PC-3 (cell line): ENCODE measurements around the gene RBM34. TPM values are rescaled to one million over a fixed set of nuclear protein-coding genes. Genes with fewer than 3 reads are reported as not detected.

ENCODE experiments used
- ATAC-seq: fragments of 200-7000 bp; cut with Tn5 transposase; 2 replicates; pipeline ENCODE4 v1.9.1; 2020; ENCODE audit warnings: mild to moderate bottlenecking, moderate library complexity
- Bru-seq: library from RNA; stranded (reverse); fragments of 400-500 nt; gene quantifications from one replicate; lab custom pipeline; 2021; lab: Mats Ljungman, UMichigan
- BruChase-seq, 2 experiments: library from RNA; stranded (reverse); fragments of 400-500 nt; gene quantifications; one replicate each; lab custom pipeline; 2021; lab: Mats Ljungman, UMichigan
- BruUV-seq: library from RNA; stranded (reverse); fragments of 400-500 nt; replicated peaks from 2 replicates; lab custom pipeline; 2021; lab: Mats Ljungman, UMichigan
- CTCF ChIA-PET: fragments of 300-600 bp; sonication (Branson Sonifier 250); formaldehyde crosslinking; loops from one replicate; lab custom pipeline; 2022; ENCODE audit warnings: antibody characterized with exemption; lab: Charles Lee
- POLR2A ChIA-PET: fragments of 300-600 bp; sonication (Branson Sonifier 250); formaldehyde crosslinking; loops from one replicate; lab custom pipeline; 2022; ENCODE audit warnings: antibody characterized with exemption; ENCODE audit not compliant: unreplicated experiment; lab: Charles Lee
- DNase-seq: peaks from one replicate; pipeline ENCODE4 v3.0.0-alpha.2; 2015
- H2AFZ ChIP-seq: fragments of 300-600 bp; sonication (generic); 2 replicates; pipeline ENCODE4 v1.6.0; 2016; ENCODE audit warnings: antibody characterized with exemption, low read length
- H3F3A ChIP-seq: fragments of 300-600 bp; sonication (generic); one replicate; pipeline ENCODE4 v1.6.0; 2017; ENCODE audit warnings: antibody characterized with exemption, low read length, control low read depth, mild to moderate bottlenecking; ENCODE audit not compliant: unreplicated experiment
- H3K27ac ChIP-seq: fragments of 300-600 bp; sonication (generic); 2 replicates; pipeline ENCODE4 v1.5.1; 2016; ENCODE audit warnings: mild to moderate bottlenecking, low read length
- H3K27me3 ChIP-seq: fragments of 300-600 bp; sonication (generic); 2 replicates; pipeline ENCODE4 v1.6.1; 2016; ENCODE audit warnings: low read length, mixed read lengths
- H3K36me3 ChIP-seq: fragments of 300-600 bp; sonication (generic); 2 replicates; pipeline ENCODE4 v1.6.1; 2016; ENCODE audit warnings: low read depth, mixed run types, low read length, mixed read lengths
- H3K4me1 ChIP-seq: fragments of 300-600 bp; sonication (generic); 2 replicates; pipeline ENCODE4 v1.5.1; 2016; ENCODE audit warnings: low read length; ENCODE audit not compliant: insufficient read depth
- H3K4me2 ChIP-seq: fragments of 300-600 bp; sonication (generic); 2 replicates; pipeline ENCODE4 v1.6.0; 2016; ENCODE audit warnings: low read length
- H3K4me3 ChIP-seq: fragments of 300-600 bp; sonication (generic); 2 replicates; pipeline ENCODE4 v1.5.1; 2016; ENCODE audit warnings: mild to moderate bottlenecking, low read length, mixed read lengths
- H3K79me2 ChIP-seq: fragments of 300-600 bp; sonication (generic); 2 replicates; pipeline ENCODE4 v1.6.1; 2017; ENCODE audit warnings: low read length, mixed read lengths
- H3K9ac ChIP-seq: fragments of 300-600 bp; sonication (generic); 2 replicates; pipeline ENCODE4 v1.6.0; 2016; ENCODE audit warnings: mild to moderate bottlenecking, low read length
- H3K9me2 ChIP-seq: fragments of 300-600 bp; sonication (generic); replicated peaks from 2 replicates; pipeline ENCODE4 v1.6.1; 2016; ENCODE audit warnings: mixed run types, low read length, mixed read lengths
- H3K9me3 ChIP-seq: fragments of 300-600 bp; sonication (generic); 2 replicates; pipeline ENCODE4 v1.6.1; 2016; ENCODE audit warnings: low read length, mixed read lengths
- H4K20me1 ChIP-seq: fragments of 300-600 bp; sonication (generic); 2 replicates; pipeline ENCODE4 v1.6.1; 2016; ENCODE audit warnings: low read length, mixed read lengths
- EZH2 ChIP-seq: fragments of 300-600 bp; sonication (generic); IDR thresholded peaks from one replicate; pipeline ENCODE4 v1.6.1; 2017; ENCODE audit warnings: antibody characterized with exemption, mild to moderate bottlenecking, low read length; ENCODE audit not compliant: unreplicated experiment
- EZH2phosphoT487 ChIP-seq: fragments of 300-600 bp; sonication (generic); IDR thresholded peaks from 2 replicates; pipeline ENCODE4 v1.6.1; 2018; ENCODE audit warnings: mild to moderate bottlenecking, antibody characterized with exemption, low read length, borderline replicate concordance
- intact Hi-C: fragments of 100-400 bp; cut with micrococcal nuclease; formaldehyde crosslinking; loops from 2 replicates; pipeline ENCODE4 v1.9.0; 2023
- long read RNA-seq: library from polyadenylated mRNA; unstranded; transcript quantifications from one replicate; pipeline ENCODE4 v2.0.0, GENCODE V29; 2021; ENCODE audit not compliant: unreplicated experiment
- total RNA-seq: library from RNA; depleted of rRNA; stranded (reverse); fragments of >200 nt; gene quantifications from 2 replicates; pipeline ENCODE4 v1.2.3, GENCODE V29; 2014; rRNA removed
- TF ChIP-seq, protein P1 (sequence below): fragments of 300-600 bp; sonication (generic); conservative IDR thresholded peaks from 2 replicates; pipeline ENCODE4 v1.5.1; 2017; ENCODE audit warnings: antibody characterized with exemption, low read depth, mild to moderate bottlenecking, low read length

RBM34 gene, protein sequence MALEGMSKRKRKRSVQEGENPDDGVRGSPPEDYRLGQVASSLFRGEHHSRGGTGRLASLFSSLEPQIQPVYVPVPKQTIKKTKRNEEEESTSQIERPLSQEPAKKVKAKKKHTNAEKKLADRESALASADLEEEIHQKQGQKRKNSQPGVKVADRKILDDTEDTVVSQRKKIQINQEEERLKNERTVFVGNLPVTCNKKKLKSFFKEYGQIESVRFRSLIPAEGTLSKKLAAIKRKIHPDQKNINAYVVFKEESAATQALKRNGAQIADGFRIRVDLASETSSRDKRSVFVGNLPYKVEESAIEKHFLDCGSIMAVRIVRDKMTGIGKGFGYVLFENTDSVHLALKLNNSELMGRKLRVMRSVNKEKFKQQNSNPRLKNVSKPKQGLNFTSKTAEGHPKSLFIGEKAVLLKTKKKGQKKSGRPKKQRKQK
- 40.1 and 44.9 TPM in 2 replicates for total RNA-seq
- Bru-seq, nascent RNA = percentile 79 among the genes with signal in this experiment
- BruChase-seq, experiment 1, labeled RNA remaining after a 6-hour chase = percentile 75 among the genes with signal in this experiment
- BruChase-seq, experiment 2, labeled RNA remaining after a 2-hour chase = percentile 77 among the genes with signal in this experiment
- long read RNA-seq, transcript RBM34-201 (11 exons, 2,054 nt) = major isoform, 38 of 50 reads
- long read RNA-seq, partial matches to known transcripts = 0 of 50 reads
- long read RNA-seq, other reads (novel, unspliced or antisense) = 11 of 50 reads

DNA sequence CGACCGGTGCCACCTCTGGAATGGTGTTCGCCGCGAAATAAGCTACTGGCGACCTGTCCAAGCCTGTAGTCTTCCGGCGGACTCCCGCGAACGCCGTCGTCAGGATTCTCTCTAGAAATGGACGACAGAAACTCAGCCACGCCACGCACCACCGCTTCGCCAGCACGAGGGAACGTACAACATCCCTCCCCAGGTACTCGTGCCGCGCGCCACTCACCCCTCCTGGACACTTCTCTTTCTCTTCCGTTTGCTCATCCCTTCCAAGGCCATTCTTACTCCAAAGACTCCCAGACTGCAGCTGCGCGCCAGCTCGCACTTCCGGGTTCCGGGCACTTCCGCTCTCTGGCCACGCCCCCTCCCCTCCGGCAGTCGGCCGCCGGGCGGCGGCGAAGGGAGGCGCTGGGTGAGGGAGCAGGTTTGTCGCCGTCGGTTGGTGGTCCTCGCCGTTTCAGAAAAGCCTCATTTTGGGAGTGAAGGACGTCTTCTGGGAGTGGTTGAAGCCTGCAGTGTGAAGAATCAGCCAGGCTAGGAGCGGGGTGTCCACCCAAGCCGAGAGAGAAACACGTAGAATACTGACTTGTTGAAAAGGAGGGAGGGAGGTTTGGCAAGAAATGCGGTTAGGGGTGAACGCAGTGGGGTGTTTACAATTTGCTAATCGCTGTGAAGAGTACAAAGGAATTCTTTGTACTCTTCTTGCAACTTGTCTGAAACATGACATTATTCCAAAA lies at the start of gene RBM34:
Gene RBM34 (minus strand): TSS at position 294 of the 728 bp plus-strand sequence. CDS start 24 bp downstream, at position 270.
- Histone ChIP-seq H2AFZ (peak within 1 kb of the TSS; percentile 75), H3K79me2 (peaks cover 29% of the 10 kb centered on the region), H3K4me3 (peak within 1 kb of the TSS; percentile 91), H3K27ac (peak within 1 kb of the TSS; percentile 82), H3K9me2 (no peaks in the 10 kb centered on the region), H3K9me3 (no peaks in the 10 kb centered on the region), H3K4me2 (peak within 1 kb of the TSS; percentile 84), H3K9ac (peak within 1 kb of the TSS; percentile 87), H4K20me1 (no peaks in the 10 kb centered on the region), H3F3A (no peaks in the 10 kb centered on the region), H3K4me1 (peaks cover 21% of the 10 kb centered on the region), H3K27me3 (no peaks in the 10 kb centered on the region), H3K36me3 (peaks cover 11% of the 10 kb centered on the region)
- TF ChIP-seq, protein P1, sequence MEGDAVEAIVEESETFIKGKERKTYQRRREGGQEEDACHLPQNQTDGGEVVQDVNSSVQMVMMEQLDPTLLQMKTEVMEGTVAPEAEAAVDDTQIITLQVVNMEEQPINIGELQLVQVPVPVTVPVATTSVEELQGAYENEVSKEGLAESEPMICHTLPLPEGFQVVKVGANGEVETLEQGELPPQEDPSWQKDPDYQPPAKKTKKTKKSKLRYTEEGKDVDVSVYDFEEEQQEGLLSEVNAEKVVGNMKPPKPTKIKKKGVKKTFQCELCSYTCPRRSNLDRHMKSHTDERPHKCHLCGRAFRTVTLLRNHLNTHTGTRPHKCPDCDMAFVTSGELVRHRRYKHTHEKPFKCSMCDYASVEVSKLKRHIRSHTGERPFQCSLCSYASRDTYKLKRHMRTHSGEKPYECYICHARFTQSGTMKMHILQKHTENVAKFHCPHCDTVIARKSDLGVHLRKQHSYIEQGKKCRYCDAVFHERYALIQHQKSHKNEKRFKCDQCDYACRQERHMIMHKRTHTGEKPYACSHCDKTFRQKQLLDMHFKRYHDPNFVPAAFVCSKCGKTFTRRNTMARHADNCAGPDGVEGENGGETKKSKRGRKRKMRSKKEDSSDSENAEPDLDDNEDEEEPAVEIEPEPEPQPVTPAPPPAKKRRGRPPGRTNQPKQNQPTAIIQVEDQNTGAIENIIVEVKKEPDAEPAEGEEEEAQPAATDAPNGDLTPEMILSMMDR = no peak
- TF ChIP-seq EZH2 (no peak), EZH2phosphoT487 (no peak)
- ATAC-seq = peak; percentile 84
- peak; percentile 86 for DNase-seq
- BruUV-seq = no TSS peak
- ChIA-PET POLR2A (interaction anchor here (0.7 kb wide), 1 partner anchor 541 kb away, joined by 3 read pairs; no protein-coding TSS in a partner anchor), CTCF (no interaction called here)
- intact Hi-C loops = loop anchor here (10.0 kb wide), 1 partner anchor 56 kb away; no protein-coding TSS in a partner anchor

DNA sequence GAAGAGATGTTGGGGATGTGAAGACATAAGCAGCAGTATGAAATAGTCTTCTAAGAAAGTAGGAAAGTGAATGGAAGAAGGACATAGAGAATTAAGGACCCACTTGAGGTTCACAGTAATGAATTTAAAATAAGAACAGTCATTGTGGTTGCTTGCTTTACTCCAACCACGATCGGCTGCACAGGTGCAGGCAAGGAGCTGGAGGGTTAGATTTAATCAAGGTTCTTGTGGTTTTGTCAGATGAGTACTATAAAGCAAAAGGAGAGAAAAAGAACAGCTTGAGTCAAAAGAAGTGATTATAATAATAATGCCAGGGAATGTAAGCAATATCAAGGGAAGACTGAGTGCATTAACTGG lies 46.1 kb upstream of the RBM34 start:
- no peaks in the 10 kb centered on the region for H3K9me2 ChIP-seq
- no peak for TF ChIP-seq EZH2
- TF ChIP-seq EZH2phosphoT487 = no peak
- TF ChIP-seq, protein P1 = no peak
- no peaks in the 10 kb centered on the region for H3K36me3 ChIP-seq
- H3K4me2 ChIP-seq = no peak overlapping the region
- no peaks in the 10 kb centered on the region for H3K27me3 ChIP-seq
- ChIA-PET POLR2A (no interaction called here), CTCF (no interaction called here)
- H3K4me3 ChIP-seq = no peak overlapping the region
- H3F3A ChIP-seq = no peaks in the 10 kb centered on the region
- intact Hi-C loops = no loop called here
- no peaks in the 10 kb centered on the region for H3K9me3 ChIP-seq
- BruUV-seq = no TSS peak
- H2AFZ ChIP-seq = no peak overlapping the region
- H3K27ac ChIP-seq = no peak overlapping the region
- H3K9ac ChIP-seq = no peak overlapping the region
- H3K4me1 ChIP-seq = no peaks in the 10 kb centered on the region
- H4K20me1 ChIP-seq = no peaks in the 10 kb centered on the region
- no peaks in the 10 kb centered on the region for H3K79me2 ChIP-seq
- no peak for ATAC-seq
- DNase-seq = no peak
